ENCODE data around the gene DOK7.
"Not testable (repeated sequence)": the region's sequence is repeated elsewhere in the genome, so short reads cannot be mapped to it uniquely, and the experiment has no call there.

Gene DOK7

GRCh38 chr4:3511601-3512000 lies 48.5 kb downstream of the DOK7 start:
- not testable (repeated sequence) for DNase-seq

- DNase-seq: no peak
Observed at GRCh38 chr4:3512279-3512678, 49.2 kb downstream of the DOK7 start.

GRCh38 chr4:3512719-3513118 lies 49.6 kb downstream of the DOK7 start:
- DNase-seq: no peak

GRCh38 chr4:3513807-3514206 lies 50.7 kb downstream of the DOK7 start:
- DNase-seq: no peak

- DNase-seq: no peak
Observed at GRCh38 chr4:3514221-3514780, 51.2 kb downstream of the DOK7 start.

GRCh38 chr4:3514806-3515501 lies 51.8 kb downstream of the DOK7 start:
- peak in 1 of 2 donors; percentile 0 for DNase-seq

- DNase-seq: no peak
Observed at GRCh38 chr4:3515646-3516045, 52.5 kb downstream of the DOK7 start.

- no peak for DNase-seq
Observed at GRCh38 chr4:3516061-3516835, 53.1 kb downstream of the DOK7 start.

- peak in 1 of 2 donors; percentile 0 for DNase-seq
Observed at GRCh38 chr4:3516836-3517730, 54.0 kb downstream of the DOK7 start.

- no peak for DNase-seq
Observed at GRCh38 chr4:3517731-3518510, 54.8 kb downstream of the DOK7 start.

- no peak for DNase-seq
Observed at GRCh38 chr4:3518511-3518880, 55.4 kb downstream of the DOK7 start.

- no peak for DNase-seq
Observed at GRCh38 chr4:3518941-3519340, 55.8 kb downstream of the DOK7 start.

- peak in 1 of 2 donors; percentile 0 for DNase-seq
Observed at GRCh38 chr4:3519468-3520264, 56.6 kb downstream of the DOK7 start.

GRCh38 chr4:3520276-3520675 lies 57.2 kb downstream of the DOK7 start:
- DNase-seq: peak in 1 of 2 donors; percentile 0

GRCh38 chr4:3520796-3521600 lies 57.9 kb downstream of the DOK7 start:
- DNase-seq: peak in 1 of 2 donors; percentile 0

GRCh38 chr4:3521621-3522325 lies 58.7 kb downstream of the DOK7 start:
- no peak for DNase-seq

GRCh38 chr4:3522326-3522640 lies 59.2 kb downstream of the DOK7 start:
- no peak for DNase-seq

GRCh38 chr4:3522651-3523050 lies 59.5 kb downstream of the DOK7 start:
- DNase-seq: no peak

- no peak for DNase-seq
Observed at GRCh38 chr4:3523146-3523627, 60.1 kb downstream of the DOK7 start.

All from CD4-positive, alpha-beta T cell treated with Interleukin-1 beta for 1 hour (primary cell).